ENCODE measurements around the gene RSPH3. TPM values are rescaled to one million over a fixed set of nuclear protein-coding genes. Genes with fewer than 3 reads are reported as not detected.

Gene RSPH3
- total and polyA plus RNA-seq, 2 of the 8 experiments (the other 6 are each of a cell fraction or from before 2014, with no cell fraction given) = 0.60 to 2.7 TPM

DNA sequence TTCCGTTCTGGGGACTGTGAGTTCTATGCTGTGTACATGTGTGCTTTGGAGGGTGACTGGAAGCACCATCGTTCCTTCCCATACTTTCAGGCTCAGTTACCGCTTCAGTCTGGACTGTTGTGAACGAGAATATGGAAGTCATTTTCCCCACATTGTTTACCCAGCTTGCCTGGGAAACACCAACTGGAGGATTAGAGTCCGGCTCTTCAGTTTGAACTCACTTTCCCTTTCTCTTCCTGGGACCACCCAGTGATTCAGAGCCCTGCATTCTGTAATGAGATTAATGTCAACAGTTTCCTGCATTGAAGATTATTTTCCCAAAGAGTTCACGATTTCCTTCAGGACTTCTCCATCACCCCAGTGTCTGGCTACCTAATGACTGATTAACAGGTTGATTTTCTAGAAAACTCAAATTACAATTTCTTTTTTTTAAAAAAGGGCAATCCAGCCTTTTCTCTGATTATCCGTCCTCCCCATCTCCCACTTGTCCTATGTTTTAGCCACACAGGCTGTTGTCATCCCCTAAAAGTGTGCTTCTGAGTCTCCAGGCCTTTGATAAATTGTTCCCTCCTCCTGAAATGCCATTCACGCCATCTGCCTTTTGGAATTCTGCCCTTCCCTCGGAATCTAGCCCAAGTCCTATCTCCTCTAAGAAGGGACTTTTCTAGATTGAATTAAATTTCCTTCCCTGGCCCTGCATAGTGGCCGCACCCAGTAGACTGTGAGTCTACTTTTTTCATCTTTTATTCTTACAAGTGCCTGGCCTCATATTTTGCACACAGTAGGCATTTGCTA is 48.1 kb upstream of the RSPH3 start (continued):
- TF ChIP-seq EP300 (IDR thresholded peaks at IDR 0.05; ENCODE audit: borderline replicate concordance in 1 of 2, low read depth in 2 of 2, low read length in 2 of 2) (no peak), ATF2 (IDR thresholded peaks at IDR 0.05; ENCODE audit: low read length) (no peak)

Measured in H1 (cell line).